NOMO-1 (cell line): Measurements from ENCODE around the gene MAB21L4.

Source experiments
- DNase-seq, 2 experiments: peaks; one replicate each; lab custom pipeline; 2025; ENCODE audit not compliant: unreplicated experiment in 2 of 2; lab: John Stamatoyannopoulos, UW

MAB21L4 gene

DNA sequence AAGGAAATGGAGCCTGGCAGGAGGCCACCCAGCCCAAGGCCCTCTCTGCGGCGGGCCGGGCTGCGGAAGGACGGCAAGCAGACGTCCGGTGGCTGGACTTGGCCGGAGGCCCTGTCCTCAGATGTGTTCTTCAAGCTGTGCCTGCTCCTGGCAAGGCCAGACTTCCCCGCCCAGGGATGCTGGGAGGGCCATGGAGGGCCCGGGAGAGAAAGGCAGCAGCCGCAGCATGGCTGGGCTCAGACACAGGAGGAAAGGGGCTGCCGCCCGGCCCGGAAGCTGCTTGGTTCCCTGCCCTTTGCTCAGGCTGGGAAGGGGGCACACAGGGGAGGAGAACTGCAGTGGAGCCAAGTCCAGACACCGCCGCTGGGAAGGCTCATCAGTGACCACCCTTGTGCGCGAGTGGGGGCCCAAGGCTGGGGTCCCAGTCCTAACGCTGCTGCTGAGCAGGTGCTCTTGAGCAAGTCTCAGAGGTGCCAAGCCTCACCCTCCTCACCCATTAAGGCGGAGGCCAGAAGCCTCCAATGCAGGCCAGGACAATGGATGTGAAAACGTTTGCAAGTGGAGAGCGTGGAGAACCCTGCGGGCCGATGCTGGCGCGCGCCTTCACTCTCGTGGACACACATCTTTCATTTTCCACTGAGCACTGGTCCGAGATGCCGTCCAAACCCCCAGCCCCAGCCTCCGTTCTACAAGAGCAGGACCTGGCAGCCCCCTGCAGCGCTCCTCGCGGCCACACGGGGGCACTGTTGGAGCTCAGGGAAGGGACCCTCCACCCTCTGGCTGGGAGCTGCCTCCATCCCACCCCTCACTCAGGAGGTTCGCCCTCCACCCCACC, 18.1 kb upstream of the MAB21L4 start:
- DNase-seq: peak in 1 of 2 experiments; percentile 35

DNA sequence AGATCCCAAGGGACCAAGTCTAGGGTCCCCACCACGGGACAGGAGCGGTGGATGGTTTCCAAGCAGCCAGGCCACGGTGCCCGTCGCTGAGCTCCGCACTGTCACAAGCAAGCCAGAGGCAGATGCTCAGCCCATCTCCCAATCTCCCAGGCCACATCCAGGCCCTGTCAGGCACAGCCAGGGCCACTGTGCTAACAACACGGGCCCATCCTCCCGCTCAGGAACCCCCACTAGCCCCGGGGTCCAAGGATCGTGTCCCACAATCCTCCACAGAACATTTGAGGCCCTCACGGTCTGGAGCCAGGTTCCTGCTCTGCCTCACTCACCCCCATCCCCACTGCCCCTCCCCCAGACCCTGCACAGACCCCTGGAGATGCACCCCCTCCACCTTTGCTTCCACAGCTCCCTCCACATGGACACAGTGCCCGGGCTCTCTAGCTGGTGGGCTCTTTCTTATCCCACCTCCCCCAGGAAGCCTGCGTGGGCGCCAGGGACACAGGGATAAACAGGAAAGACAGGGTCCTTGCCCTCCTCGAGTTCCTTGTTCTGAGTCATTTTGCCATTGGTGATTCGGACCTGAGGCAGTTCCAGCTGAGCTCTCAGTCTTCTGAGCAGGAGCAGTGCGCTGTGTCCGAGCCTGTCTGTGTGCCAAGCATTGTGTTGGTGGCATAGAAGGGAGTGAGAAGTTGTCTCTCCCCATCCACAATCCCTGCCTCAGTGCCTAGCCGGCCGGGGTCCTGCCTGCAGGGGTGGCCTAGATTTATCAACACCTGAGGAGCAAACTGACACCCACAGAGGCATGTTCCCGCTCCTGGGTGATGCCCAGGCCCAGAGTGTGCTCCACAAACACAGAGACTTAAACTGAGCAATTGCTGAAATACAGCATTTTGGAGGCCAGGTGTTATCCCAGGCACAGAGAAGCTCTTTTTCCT, 17.2 kb upstream of the MAB21L4 start:
- no peak for DNase-seq

DNA sequence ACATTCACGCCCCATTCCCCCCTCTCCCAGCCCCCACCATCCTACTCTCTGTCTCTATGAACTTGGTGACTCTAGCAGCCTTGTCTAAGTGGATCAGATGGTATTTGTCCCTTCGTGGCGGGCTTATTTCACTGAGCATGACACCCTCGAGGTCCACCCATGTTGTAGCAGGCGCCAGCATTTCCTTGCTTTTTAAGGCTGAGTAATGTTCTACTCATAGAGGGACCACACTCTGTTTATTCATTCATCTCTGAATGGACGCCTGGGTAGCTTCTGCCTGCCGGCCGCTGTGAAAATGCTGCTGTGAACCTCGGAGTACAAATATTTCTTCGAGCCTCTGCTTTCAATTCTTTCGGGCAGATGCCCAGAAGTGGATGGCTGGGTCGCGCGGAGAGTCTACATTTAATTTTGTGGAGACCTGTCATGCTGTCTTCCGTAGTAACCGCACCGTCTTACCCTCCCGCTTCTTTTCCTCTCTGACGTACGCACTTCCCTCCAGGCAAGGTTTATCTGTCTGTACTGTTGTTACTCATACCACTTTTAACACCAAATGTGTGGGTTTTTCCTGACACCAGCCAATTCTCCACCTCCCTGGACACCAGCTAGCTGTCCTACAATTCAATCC, 15.8 kb upstream of the MAB21L4 start:
- no peak for DNase-seq

DNA sequence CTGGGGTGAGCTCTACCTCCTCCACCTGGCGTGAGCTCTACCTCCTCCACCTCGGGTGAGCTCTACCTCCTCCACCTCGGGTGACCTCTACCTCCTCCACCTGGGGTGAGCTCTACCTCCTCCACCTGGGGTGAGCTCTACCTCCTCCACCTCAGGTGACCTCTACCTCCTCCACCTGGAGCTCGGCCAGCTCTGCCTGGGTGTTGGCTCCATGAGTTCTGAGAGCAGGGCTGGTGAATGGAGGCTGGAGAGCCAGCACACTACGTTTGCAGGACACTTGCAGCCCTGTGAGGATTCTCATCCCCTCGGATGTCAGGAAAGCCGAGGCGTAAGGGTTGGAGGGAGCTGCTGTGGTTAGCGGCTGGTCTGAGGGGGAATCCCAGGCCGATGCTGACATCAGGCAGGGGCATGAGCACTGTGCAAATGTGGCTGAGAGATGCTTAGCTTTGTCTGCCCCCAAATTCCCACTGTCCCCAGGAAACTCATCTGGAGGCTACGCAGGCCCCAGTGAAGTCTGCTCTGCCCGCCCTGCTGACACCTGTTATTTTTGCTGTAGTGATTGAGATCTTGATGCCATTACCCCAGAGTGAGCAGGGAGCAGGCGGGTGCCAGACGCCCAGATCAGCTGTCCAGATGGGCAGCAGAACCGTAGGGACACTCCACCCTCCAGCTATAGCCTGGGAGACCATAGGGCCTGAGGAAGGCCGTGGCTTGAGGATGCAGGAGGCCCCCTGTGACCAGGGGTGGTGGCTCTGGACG, 13.4 kb upstream of the MAB21L4 start:
- DNase-seq: no peak

DNA sequence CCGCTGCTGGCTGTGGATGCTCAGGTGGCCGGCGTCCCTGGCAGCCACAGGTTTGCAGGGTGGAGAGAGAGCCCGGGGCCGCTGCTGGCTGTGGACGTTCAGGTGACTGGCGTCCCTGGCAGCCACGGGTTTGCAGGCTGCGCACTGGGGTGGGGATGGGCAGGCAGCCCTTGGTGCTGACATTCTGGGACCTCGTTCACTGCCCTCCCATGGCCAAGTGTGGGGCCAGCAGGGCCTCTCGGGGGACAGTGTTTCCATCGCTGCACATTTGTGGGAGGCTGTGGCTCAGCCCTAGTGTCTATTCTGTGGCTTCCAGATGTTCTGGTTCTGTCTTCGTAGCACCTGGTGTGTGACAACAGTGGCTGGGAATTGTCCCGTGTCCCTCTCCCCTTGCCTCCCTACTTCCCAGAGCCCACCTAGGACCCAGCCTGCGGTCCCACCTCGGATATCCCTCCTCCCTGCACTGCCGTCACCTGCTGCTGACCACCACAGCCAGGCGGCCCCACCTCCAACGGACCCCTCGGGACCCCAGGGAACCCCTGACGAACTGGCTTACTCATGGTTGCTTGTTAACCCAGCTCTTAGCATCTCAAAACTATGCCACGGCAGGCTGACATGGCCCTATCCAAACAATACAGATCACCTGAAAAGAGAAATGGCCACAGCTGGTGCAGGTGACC, 11.1 kb upstream of the MAB21L4 start:
- DNase-seq: no peak

DNA sequence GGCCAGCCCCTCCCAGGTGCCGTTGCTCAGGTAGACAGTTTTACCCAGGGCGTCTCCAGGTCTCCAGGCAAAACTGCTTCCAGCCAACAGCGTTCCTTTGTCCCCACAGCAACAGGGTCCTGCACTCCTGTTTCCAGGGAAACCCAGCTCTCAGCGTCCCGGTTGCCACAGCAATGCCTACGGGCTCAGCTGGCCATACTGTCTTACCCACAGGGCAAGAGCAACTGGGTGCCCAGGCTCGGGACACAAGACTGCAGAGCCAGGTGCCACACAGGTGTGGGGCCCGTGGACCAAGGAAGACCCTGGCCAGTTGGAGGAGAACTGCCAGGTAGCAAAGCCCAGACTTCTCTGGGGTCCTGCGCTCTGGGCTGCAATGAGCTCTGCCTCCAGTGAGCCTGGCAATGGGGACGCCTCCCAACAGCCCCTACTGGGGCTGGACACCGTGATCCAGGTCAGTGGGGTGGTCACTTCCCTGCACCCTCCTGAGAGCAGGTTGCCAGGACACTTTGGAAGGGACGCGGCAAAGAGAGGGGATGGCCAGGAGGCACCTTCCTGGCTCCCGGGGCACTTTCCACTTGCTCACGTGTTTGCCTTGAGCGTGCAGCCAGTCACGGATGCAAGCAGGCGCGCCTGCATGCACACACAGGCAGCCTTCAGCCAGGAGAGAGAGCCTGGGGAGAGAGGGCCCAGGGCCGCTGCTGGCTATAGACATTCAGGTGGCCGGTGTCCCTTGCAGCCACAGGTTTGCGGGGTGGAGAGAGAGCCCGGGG, 10.4 kb upstream of the MAB21L4 start, which contains the start of gene CROCC2:
Gene CROCC2, plus strand, starts transcription at position 196 of the 770 bp plus-strand sequence. Its CDS starts 178 bp downstream, at position 374.
- DNase-seq: no peak

DNA sequence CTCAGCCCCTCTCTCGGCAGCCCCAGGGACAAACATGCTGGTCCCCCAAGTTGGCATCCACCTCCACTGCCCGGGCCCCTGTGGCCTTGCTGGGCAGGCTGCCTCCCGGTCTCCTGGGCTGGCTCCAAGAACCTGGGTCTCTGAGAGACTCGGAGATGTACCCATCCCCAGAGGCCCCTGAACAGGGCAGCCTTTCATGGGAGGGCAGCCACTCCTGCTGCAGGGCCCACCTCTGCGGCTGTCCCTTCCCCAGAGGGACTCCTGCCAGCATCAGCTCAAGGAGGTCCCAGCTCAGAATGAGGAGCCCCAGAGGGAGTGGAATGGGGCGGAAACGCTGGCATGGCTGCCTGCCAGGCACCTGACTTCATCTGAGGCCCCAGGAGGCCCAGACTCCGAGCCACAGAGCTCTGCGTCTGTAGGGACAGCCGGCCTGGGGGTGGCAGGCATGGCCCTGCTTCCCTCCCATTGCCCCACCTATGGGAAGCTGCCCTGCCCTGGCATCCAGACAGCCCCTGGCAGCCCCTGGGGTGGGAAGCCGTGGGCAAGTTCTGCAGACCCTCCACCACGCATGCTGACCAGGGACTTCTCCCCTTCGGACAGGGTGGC, 9.3 kb upstream of the MAB21L4 start:
- no peak for DNase-seq

- DNase-seq: no peak
Observed at GRCh38 chr2:240904216-240905175, 8.5 kb upstream of the MAB21L4 start.

DNA sequence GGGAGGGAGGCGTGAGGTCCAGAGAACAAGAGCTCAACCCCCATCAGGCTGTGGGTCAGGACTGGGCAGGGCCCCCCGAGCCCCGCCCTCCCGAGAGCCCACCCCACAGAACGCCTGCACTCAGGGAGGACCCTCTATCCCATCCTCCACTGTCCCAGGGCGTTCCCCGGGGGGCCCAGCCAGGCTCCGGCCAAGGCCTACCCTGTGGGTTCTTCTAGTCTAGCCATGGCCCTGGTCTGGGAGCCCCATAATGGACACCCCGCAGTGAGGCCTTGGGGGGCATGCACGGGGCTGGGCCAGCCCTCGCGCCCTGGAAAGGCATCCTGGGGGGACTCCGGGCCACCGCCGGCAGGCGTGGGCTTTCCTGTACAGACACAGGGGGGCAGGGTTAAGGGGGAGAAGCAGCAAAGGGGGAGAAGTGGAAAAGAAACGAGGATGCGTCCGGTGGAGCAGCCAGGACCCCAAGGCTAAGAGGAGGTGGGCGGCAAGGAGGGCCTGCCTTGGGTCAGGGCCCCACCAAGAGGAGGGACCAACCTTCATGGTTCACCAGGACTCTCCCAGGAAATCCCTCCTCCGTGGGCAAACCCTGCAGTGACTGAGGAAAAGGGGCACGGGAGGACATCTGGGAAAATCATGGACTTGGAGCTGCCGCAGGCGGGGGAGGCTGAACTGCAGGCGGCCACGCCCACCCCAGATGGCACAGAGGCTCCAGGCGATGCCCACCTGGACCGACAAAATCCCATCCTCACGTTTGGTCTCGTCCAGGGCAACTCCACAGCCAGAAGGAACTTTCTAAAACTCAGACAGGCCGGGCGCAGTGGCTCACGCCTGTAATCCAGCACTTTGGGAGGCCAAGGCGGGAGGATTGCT, 7.5 kb upstream of the MAB21L4 start:
- DNase-seq: no peak

DNA sequence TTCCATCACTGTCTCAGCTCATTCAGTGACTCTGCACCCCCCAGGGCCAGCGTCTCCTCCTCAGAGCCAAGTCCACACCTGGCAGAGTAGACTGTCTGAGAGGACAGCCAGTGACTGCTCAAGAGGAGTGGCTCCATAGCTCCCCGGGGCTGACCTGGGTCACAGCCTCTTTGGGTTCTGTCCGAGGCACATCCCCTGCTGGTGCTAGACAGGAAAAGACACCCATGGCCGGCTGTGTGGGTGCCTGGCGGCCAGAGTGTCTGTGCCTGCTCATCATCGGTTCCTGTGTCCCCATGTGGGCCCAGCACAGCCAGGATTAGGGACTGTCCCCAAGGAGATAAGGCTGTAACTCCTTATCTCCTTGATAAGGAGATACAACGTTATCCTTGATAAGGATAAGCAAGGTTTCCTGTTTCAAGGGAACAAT, 6.7 kb upstream of the MAB21L4 start:
- no peak for DNase-seq

DNA sequence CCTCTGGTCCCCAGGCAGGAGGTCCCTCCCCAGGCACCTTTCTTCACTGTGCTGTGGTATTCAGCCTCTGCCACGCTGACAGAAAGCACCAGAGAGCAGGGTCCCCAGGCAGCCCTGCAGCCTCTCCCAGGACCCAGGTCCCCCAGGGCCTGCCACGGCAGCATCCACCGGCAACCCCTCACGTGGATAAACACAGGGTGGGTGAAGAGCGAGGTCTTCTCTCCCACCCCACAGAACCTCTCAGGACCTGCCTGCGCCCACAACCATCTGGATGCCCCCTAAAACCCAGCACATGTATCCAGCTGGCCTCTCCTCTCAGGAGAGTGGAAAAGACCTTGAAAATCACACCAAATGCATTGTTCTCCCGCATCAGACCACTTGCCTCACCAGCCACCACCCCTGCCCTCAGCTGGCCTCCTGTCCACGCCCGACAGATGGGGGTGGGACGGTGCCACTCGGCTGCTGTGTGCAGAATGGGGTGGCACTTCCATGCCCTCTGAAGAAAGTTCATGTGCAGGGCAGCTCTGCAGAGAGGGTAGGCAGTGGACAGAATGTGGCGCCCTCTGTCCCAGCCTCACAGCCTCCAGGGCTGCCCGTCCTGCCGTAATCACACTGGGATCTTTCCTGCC, 6.1 kb upstream of the MAB21L4 start:
- DNase-seq: no peak

DNA sequence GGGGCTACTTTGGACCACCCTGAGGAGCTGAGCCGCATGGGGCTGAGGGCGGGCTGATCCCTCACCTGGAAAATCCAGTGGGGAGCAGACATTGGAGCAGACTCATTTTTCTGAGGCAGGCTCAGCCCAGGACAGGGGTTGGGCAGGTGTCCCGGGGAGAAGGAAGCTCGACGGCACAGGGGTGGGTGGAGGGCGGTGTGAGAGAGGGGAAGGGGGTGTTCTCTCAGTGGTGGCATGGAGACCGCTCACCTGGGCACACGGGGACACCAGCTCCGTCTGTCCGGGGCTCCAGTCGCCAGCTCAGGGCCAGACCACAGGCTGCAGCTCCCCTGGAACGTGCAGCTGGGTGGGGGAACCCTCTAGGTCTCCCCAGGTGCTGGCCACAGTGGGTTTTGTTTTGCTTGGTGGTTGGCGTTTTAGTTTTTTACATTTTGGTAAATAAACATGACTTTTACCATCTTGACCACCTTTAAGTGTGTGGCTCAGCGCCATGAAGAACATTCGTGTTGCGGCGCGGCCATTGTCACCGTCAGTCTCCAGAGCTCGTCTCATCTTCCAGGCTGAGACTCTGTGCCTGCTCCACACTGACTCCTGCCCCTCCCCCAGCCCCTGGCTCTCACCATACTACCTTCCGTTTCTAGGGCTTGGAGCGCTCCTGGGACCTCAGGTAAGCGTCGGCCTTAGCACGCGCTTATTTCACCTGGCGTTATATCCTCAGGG, 4.3 kb upstream of the MAB21L4 start:
- DNase-seq: no peak

DNA sequence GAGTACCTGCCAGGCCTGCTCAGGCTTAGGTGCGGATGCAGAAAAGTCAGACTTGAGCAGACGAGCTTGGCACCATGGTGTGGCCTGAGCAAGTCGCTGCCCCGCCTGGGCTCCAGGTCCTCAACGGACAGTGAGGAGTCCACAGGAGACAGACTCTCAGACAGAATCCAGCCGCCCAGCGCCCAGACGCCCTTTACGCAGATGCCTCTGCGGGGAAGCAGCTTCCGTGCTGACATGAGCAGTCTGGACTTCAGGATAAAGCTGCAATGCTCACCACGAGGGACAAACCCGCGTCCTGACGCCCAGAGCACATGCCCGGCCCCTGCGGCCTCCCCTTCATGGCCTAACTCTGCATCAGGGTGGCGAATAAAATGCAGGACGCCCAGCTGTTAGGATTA, 3.5 kb upstream of the MAB21L4 start:
- no peak for DNase-seq

- no peak for DNase-seq
Observed at GRCh38 chr2:240898731-240899467, 2.9 kb upstream of the MAB21L4 start.
